ENCODE measurements around the gene ESPL1.

ESPL1 gene

GRCh38 chr12:53267999-53268629, at the start of gene ESPL1:
TSS of gene ESPL1 (plus strand) at chr12:53268299. CDS start at chr12:53268767, 468 bp downstream.
- Histone ChIP-seq H3K9ac (ENCODE audit: low read length) (peak within 1 kb of the TSS; percentile 75), H3K9me3 (ENCODE audit: control insufficient read depth, low read length) (no peaks in the 10 kb centered on the region), H3K36me3 (ENCODE audit: control insufficient read depth, insufficient read depth, low read length) (no peaks in the 10 kb centered on the region), H3K27me3 (ENCODE audit: control insufficient read depth, insufficient read depth, low read length) (no peaks in the 10 kb centered on the region), H3K4me1 (ENCODE audit: control insufficient read depth, insufficient read depth, low read length) (peaks cover 8% of the 10 kb centered on the region), H3K4me3 (ENCODE audit: low read length) (peak within 1 kb of the TSS; percentile 96)

DNA sequence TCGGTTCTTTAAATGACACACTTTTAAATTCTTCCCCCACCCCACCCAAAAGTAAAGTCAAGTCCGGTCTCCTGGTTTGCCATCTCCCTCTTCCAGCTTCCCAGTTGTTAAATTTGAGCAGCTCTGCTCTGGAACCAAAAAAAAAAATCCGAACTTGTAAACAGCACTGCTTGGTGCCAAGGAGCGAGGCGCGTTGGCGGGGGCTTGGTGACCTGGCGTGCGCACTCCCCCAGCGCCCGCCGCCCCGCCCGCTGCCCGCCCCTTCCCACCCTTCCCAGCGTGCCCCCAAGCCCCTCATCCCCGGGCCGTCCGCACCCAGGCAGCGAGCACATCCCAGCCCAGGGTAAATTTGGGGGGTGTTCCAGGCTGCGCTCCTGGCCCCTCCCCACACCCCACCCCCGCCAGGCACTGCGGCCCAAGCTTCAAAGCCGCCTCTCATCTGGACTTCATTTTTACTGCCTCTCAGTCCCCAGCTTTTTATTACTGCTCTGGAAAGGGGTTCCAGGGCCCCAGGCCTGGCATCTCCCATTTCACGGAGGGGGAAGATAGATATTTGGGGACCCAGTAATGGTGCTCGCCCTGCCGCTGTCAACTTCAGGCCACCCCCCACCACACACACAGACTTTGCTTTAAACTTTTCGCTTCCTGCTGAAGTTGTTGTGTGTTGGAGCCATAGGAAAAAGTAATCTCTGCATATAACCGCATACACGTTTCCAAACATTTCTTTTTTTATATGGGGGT, 49.4 kb upstream of the ESPL1 start:
- Histone ChIP-seq H3K4me3 (ENCODE audit: low read length) (no peak overlapping the region), H3K4me1 (ENCODE audit: control insufficient read depth, insufficient read depth, low read length) (peaks cover 55% of the 10 kb centered on the region), H3K36me3 (ENCODE audit: control insufficient read depth, insufficient read depth, low read length) (no peaks in the 10 kb centered on the region), H3K9ac (ENCODE audit: low read length) (peak overlapping the region; percentile 30), H3K9me3 (ENCODE audit: control insufficient read depth, low read length) (no peaks in the 10 kb centered on the region), H3K27me3 (ENCODE audit: control insufficient read depth, insufficient read depth, low read length) (no peaks in the 10 kb centered on the region)

DNA sequence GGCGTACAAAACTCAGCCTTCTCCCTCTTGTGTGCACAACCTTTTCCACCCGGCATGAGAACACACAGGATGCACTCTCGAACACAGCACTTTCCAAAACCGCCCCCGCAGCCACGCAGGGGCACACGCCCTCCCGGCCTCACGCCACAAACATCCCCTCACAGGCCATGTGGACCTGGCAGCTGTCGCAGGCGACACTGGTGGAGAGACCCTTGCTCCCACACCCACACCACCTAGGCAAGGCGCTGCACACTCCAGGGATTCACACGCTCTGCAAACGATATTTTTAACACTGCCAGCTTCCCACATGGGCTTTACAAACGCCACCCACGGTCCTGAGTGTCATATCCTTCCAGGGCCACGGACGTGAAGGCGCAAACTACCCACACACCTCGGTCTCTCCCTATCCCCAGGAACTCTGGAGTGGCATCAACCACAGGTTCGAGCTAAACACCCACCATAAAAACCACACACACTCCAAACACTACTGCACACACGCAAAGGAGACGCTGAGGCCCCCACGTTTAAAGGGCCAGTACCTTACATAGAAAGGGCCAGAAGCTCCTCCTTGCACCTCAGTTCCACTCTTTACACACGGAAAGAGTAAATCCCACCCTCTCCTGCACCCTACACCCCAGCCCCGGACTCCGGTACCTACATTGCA, 48.7 kb upstream of the ESPL1 start:
- Histone ChIP-seq H3K9ac (ENCODE audit: low read length) (peak overlapping the region; percentile 30), H3K27me3 (ENCODE audit: control insufficient read depth, insufficient read depth, low read length) (no peaks in the 10 kb centered on the region), H3K9me3 (ENCODE audit: control insufficient read depth, low read length) (no peaks in the 10 kb centered on the region), H3K4me3 (ENCODE audit: low read length) (peak overlapping the region; percentile 23), H3K36me3 (ENCODE audit: control insufficient read depth, insufficient read depth, low read length) (no peaks in the 10 kb centered on the region), H3K4me1 (ENCODE audit: control insufficient read depth, insufficient read depth, low read length) (peaks cover 62% of the 10 kb centered on the region)

- Histone ChIP-seq H3K9me3 (ENCODE audit: control insufficient read depth, low read length) (no peaks in the 10 kb centered on the region), H3K9ac (ENCODE audit: low read length) (peak overlapping the region; percentile 9), H3K27me3 (ENCODE audit: control insufficient read depth, insufficient read depth, low read length) (no peaks in the 10 kb centered on the region), H3K36me3 (ENCODE audit: control insufficient read depth, insufficient read depth, low read length) (no peaks in the 10 kb centered on the region), H3K4me1 (ENCODE audit: control insufficient read depth, insufficient read depth, low read length) (peaks cover 69% of the 10 kb centered on the region), H3K4me3 (ENCODE audit: low read length) (peak overlapping the region; percentile 81)
These were observed 48.0 kb upstream of the ESPL1 start for GRCh38 chr12:53219956-53220693.

GRCh38 chr12:53220694-53221202, 47.4 kb upstream of the ESPL1 start:
- Histone ChIP-seq H3K9ac (ENCODE audit: low read length) (peak overlapping the region; percentile 99), H3K27me3 (ENCODE audit: control insufficient read depth, insufficient read depth, low read length) (no peaks in the 10 kb centered on the region), H3K36me3 (ENCODE audit: control insufficient read depth, insufficient read depth, low read length) (no peaks in the 10 kb centered on the region), H3K4me1 (ENCODE audit: control insufficient read depth, insufficient read depth, low read length) (peaks cover 75% of the 10 kb centered on the region), H3K9me3 (ENCODE audit: control insufficient read depth, low read length) (no peaks in the 10 kb centered on the region), H3K4me3 (ENCODE audit: low read length) (peak overlapping the region; percentile 81)

DNA sequence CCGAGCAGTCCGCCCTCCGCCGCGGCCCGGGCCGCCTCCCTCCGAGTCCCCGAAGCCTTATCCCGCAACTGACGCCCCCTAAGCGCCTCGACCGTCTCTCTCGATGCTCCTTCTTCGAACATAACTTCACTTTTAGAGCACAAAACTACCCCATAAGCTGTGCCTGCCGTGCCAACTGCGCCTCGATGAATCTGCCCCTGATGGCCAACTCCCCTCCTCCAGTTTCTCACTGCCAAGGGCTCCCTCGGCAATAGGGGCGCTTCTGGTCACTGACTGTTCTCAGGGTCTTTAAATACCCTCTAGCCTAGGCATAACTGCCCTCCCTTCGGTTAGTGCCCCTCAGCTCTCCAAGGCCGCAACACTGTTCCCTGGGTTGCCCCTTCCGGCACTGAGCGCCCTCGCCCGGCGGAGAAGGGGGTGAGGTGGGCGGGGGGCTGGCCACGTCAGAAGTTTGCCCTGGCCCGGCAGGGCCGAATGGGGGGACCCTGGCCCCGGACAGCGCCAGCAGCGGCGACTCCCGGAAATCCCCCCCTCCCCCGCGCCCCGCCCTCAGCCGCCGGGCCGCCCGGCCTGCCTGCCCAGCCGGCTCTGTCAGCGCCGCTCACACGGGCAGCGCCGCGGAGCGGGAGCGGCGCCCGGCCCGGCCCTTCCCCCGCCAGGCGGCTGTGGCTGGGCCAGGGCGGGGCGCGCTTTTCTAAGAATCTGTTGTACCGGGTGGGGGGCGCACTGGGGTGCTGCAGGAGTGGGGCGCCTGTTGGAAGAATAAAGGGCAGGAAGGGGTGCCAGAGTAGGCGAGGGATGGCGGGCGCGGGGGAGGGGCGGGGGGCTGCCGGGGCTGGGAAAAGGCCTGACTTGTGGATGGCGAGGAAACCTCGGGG, 46.7 kb upstream of the ESPL1 start:
- no peaks in the 10 kb centered on the region for H3K9me3 ChIP-seq (ENCODE audit: control insufficient read depth, low read length)
- H3K4me3 ChIP-seq (ENCODE audit: low read length) = peak overlapping the region; percentile 81
- peak overlapping the region; percentile 99 for H3K9ac ChIP-seq (ENCODE audit: low read length)
- peaks cover 72% of the 10 kb centered on the region for H3K4me1 ChIP-seq (ENCODE audit: control insufficient read depth, insufficient read depth, low read length)
- H3K36me3 ChIP-seq (ENCODE audit: control insufficient read depth, insufficient read depth, low read length) = no peaks in the 10 kb centered on the region
- no peaks in the 10 kb centered on the region for H3K27me3 ChIP-seq (ENCODE audit: control insufficient read depth, insufficient read depth, low read length)

DNA sequence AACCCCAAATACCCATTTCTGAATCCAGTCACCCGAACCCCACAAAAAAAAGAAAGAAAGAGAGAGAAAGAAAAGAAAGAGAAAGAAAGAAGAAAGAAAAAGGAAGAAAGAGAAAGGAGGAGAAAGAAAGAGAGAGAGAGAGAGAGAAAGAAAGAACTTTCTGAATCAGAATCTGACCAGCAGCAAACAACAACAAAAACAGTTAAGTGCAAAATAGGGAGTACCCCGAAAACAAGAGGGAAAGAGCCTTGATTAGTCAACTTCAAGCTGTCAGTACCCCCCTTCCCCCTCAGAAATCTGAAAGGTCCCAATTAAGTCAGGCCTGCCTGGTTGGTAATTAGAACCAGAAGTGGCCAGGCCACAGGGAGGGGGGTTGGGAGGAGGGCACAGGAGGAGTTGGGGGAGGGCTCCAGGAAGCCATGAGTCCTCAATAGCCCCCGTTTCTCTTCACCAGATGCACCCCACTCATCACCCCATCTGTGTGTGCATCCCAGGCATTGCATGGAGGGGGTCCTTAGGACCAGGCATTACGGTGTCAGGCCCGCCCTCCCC, 45.9 kb upstream of the ESPL1 start:
- no peaks in the 10 kb centered on the region for H3K36me3 ChIP-seq (ENCODE audit: control insufficient read depth, insufficient read depth, low read length)
- H3K9ac ChIP-seq (ENCODE audit: low read length) = peak overlapping the region; percentile 57
- H3K27me3 ChIP-seq (ENCODE audit: control insufficient read depth, insufficient read depth, low read length) = no peaks in the 10 kb centered on the region
- H3K4me1 ChIP-seq (ENCODE audit: control insufficient read depth, insufficient read depth, low read length) = peaks cover 64% of the 10 kb centered on the region
- H3K9me3 ChIP-seq (ENCODE audit: control insufficient read depth, low read length) = no peaks in the 10 kb centered on the region
- no peak overlapping the region for H3K4me3 ChIP-seq (ENCODE audit: low read length)

GRCh38 chr12:53222806-53223261, 45.3 kb upstream of the ESPL1 start:
- Histone ChIP-seq H3K9me3 (ENCODE audit: control insufficient read depth, low read length) (no peaks in the 10 kb centered on the region), H3K4me1 (ENCODE audit: control insufficient read depth, insufficient read depth, low read length) (peaks cover 59% of the 10 kb centered on the region), H3K36me3 (ENCODE audit: control insufficient read depth, insufficient read depth, low read length) (peaks cover 5% of the 10 kb centered on the region), H3K27me3 (ENCODE audit: control insufficient read depth, insufficient read depth, low read length) (no peaks in the 10 kb centered on the region), H3K4me3 (ENCODE audit: low read length) (no peak overlapping the region), H3K9ac (ENCODE audit: low read length) (peak overlapping the region; percentile 2)

DNA sequence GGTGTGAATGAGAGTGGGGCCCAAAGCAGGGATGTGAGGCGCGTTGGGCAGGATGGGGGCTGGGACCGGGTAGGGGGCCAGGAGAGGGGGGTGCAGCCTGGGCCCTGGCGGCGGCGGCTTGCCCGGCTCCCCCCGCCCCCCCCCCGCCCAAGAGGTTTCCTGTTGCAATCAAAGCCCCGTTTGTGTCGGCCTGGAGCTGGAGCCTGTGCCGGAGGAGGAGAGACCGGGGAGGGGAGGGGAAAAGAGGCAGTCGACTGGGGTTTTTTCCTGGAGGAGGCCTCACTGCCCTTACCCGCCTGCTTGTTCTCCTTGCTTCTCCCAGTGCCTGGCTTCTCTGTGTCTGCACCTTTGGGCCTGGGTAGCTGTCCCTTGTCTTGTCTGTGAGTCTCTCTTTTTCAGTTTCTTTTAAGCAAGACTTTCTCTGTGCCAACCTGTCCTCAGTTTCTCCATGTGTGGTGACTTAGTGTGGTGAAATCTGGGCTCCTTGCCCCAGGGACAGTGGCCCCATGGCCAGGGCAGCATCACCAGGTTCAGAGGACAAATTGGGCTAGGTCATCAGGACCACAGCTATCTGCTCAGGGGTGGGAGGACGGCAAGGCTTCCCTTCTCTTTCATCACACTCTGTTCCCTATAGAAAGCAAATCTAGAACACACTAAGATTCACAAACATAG, 44.6 kb upstream of the ESPL1 start:
- H3K9me3 ChIP-seq (ENCODE audit: control insufficient read depth, low read length) = no peaks in the 10 kb centered on the region
- peaks cover 5% of the 10 kb centered on the region for H3K36me3 ChIP-seq (ENCODE audit: control insufficient read depth, insufficient read depth, low read length)
- no peaks in the 10 kb centered on the region for H3K27me3 ChIP-seq (ENCODE audit: control insufficient read depth, insufficient read depth, low read length)
- peaks cover 55% of the 10 kb centered on the region for H3K4me1 ChIP-seq (ENCODE audit: control insufficient read depth, insufficient read depth, low read length)
- H3K9ac ChIP-seq (ENCODE audit: low read length) = peak overlapping the region; percentile 5
- H3K4me3 ChIP-seq (ENCODE audit: low read length) = no peak overlapping the region

GRCh38 chr12:53224061-53224896, 43.8 kb upstream of the ESPL1 start:
- no peaks in the 10 kb centered on the region for H3K9me3 ChIP-seq (ENCODE audit: control insufficient read depth, low read length)
- peaks cover 61% of the 10 kb centered on the region for H3K4me1 ChIP-seq (ENCODE audit: control insufficient read depth, insufficient read depth, low read length)
- H3K4me3 ChIP-seq (ENCODE audit: low read length) = no peak overlapping the region
- peaks cover 5% of the 10 kb centered on the region for H3K36me3 ChIP-seq (ENCODE audit: control insufficient read depth, insufficient read depth, low read length)
- H3K9ac ChIP-seq (ENCODE audit: low read length) = peak overlapping the region; percentile 5
- H3K27me3 ChIP-seq (ENCODE audit: control insufficient read depth, insufficient read depth, low read length) = no peaks in the 10 kb centered on the region

Data from mucosa of stomach (tissue), 1 donor.